Spleen (tissue), 11 donors: ENCODE results near the gene DST. TPM values are rescaled to one million over a fixed set of nuclear protein-coding genes. Genes with fewer than 3 reads are reported as not detected.

Experiments
- DNase-seq: peaks from one replicate; pipeline ENCODE4 v3.0.0-alpha.2; 2020
- H3K27ac ChIP-seq, 8 donors: fragments of 200-600 bp; sonication (generic) in 7 of 8; 1 replicate in 4 of 8; 2 replicates in 4 of 8; pipeline versions ENCODE4 v1.5.0 to v1.8.0; 2016 to 2021; ENCODE audit warnings: inconsistent platforms in 4 of 8, mild to moderate bottlenecking in 4 of 8, moderate library complexity in 1 of 8
- H3K27me3 ChIP-seq, 7 donors: fragments of 200-600 bp; sonication (generic) in 6 of 7; replicated peaks in 1 of 7; 1 replicate in 4 of 7; 2 replicates in 3 of 7; pipeline versions ENCODE4 v1.5.0 to v1.8.0; 2016 to 2021; ENCODE audit warnings: inconsistent platforms in 3 of 7, mild to moderate bottlenecking in 1 of 7
- H3K36me3 ChIP-seq, 6 donors: fragments of 200-600 bp; sonication (generic) in 5 of 6; 1 replicate in 4 of 6; 2 replicates in 2 of 6; pipeline versions ENCODE4 v1.5.0 to v1.8.0; 2016 to 2021; ENCODE audit warnings: inconsistent platforms in 2 of 6
- H3K4me1 ChIP-seq, 6 donors: fragments of 200-600 bp; sonication (generic) in 5 of 6; 1 replicate in 3 of 6; 2 replicates in 3 of 6; pipeline versions ENCODE4 v1.5.0 to v1.8.0; 2016 to 2021; ENCODE audit warnings: inconsistent platforms in 3 of 6
- H3K4me3 ChIP-seq, 8 donors: fragments of 200-600 bp; sonication (generic) in 7 of 8; 1 replicate in 4 of 8; 2 replicates in 4 of 8; pipeline versions ENCODE4 v1.5.0 to v1.8.0; 2016 to 2021; ENCODE audit warnings: inconsistent platforms in 4 of 8, mild to moderate bottlenecking in 4 of 8, moderate library complexity in 2 of 8
- H3K9me3 ChIP-seq, 8 donors: fragments of 200-600 bp; sonication (generic) in 7 of 8; 1 replicate in 4 of 8; 2 replicates in 4 of 8; pipeline versions ENCODE4 v1.5.0 to v1.8.0; 2016 to 2021; ENCODE audit warnings: inconsistent platforms in 4 of 8
- CTCF ChIP-seq, 11 experiments: fragments of 200-600 bp in 7 of 11; fragments of 450-650 bp in 4 of 11; sonication (generic) in 4 of 11; IDR thresholded peaks in 8 of 11; conservative IDR thresholded peaks in 3 of 11; 1 replicate in 7 of 11; 2 replicates in 4 of 11; pipeline versions ENCODE4 v1.4.0 to v1.8.0; 2016 to 2021; ENCODE audit warnings: antibody characterized with exemption in 11 of 11, inconsistent platforms in 4 of 11, mild to moderate bottlenecking in 1 of 11
- POLR2A ChIP-seq, 3 donors: fragments of 450-650 bp; IDR thresholded peaks; one replicate each; pipeline ENCODE4 v1.5.1; 2017; ENCODE audit warnings: antibody characterized with exemption in 3 of 3, mild to moderate bottlenecking in 1 of 3
- POLR2AphosphoS5 ChIP-seq, 3 donors: sonication (generic); formaldehyde crosslinking; IDR thresholded peaks; one replicate each; pipeline ENCODE4 v1.5.1; 2017; ENCODE audit warnings: antibody characterized with exemption in 3 of 3
- WGBS, 5 donors: extraction: QIAGEN DNeasy Blood & Tissue Kit in 3 of 5; methylation state at CpG; one replicate each; pipeline versions ENCODE4 v1.1.5 to v1.1.7; 2013 to 2018; 5-methylcytosine and 5-hydroxymethylcytosine counted together
- intact Hi-C: fragments of 100-400 bp; cut with DNase I; formaldehyde crosslinking; loops from one replicate; pipeline ENCODE4 v1.15.0; 2023; ENCODE audit warnings: low total_unique reads
- polyA plus RNA-seq, 3 donors: library from polyadenylated mRNA; stranded (reverse); fragments of 200-250 nt; gene quantifications; one replicate each; pipeline ENCODE4 v1.2.1, GENCODE V29; 2013
- total RNA-seq, 7 donors: library from RNA; depleted of rRNA in 3 of 7; stranded (reverse); fragments of >200 nt in 3 of 7; fragmentation: NEBNext Ultra II Directional in 4 of 7; extraction: Animal tissue kit (Norgen Biotek cat#: 25700) in 4 of 7; gene quantifications; one replicate each; pipeline versions ENCODE4 v1.1.0 to v1.2.1, GENCODE V29; 2016 to 2021
- donor health status: healthy with polysubstance abuse.
- donor health status: DM: no; HTN: no; CAD: no; lungs with moderate emphysema.
- donor health status: DM: no; HTN: no; CAD: no.
- donor health status: Bipolar disorder and iron deficiency.
- donor health status: healthy.
- donor health status: DM: no; HTN: no; CAD: no.
- donor health status: DM: yes; HTN: yes; CAD: no.

The DST gene
- total and polyA plus RNA-seq, 10 donors, result 16.5 to 236 (median 156) TPM

GRCh38 chr6:56581296-56581925, 61.3 kb downstream of the DST start:
- WGBS, 5 donors, result 56 to 82% (median 73%) methylated on average over 4 of the region's 4 CpGs
- H3K27me3 ChIP-seq, result no peaks in the 10 kb centered on the region
- H3K9me3 ChIP-seq, result no peaks in the 10 kb centered on the region
- no peak overlapping the region for H3K4me3 ChIP-seq
- H3K36me3 ChIP-seq, result no peaks in the 10 kb centered on the region
- H3K4me1 ChIP-seq, result no peaks in the 10 kb centered on the region
- no peak for DNase-seq
- no peak for TF ChIP-seq CTCF (IDR thresholded peaks at IDR 0.05 in 8 of 11, conservative IDR thresholded peaks at IDR 0.05 in 3 of 11)
- TF ChIP-seq POLR2AphosphoS5 (IDR thresholded peaks at IDR 0.05), result no peak
- H3K27ac ChIP-seq, result no peak overlapping the region
- intact Hi-C loops, result no loop called here

- no peak overlapping the region for H3K27ac ChIP-seq
- H3K36me3 ChIP-seq, result no peaks in the 10 kb centered on the region
- WGBS, 5 donors, result 89 to 99% (median 96%) methylated on average over 5 of the region's 5 CpGs
- no peaks in the 10 kb centered on the region for H3K27me3 ChIP-seq
- no peak for TF ChIP-seq CTCF (IDR thresholded peaks at IDR 0.05 in 8 of 11, conservative IDR thresholded peaks at IDR 0.05 in 3 of 11)
- TF ChIP-seq POLR2A (IDR thresholded peaks at IDR 0.05), result no peak
- no peak for TF ChIP-seq POLR2AphosphoS5 (IDR thresholded peaks at IDR 0.05)
- H3K4me3 ChIP-seq, result no peak overlapping the region
- intact Hi-C loops, result no loop called here
- no peaks in the 10 kb centered on the region for H3K9me3 ChIP-seq
- DNase-seq, result no peak
- no peaks in the 10 kb centered on the region for H3K4me1 ChIP-seq
Observed at GRCh38 chr6:56580271-56580670, 62.4 kb downstream of the DST start.

- Histone ChIP-seq H3K4me3 (no peak overlapping the region), H3K27me3 (no peaks in the 10 kb centered on the region), H3K36me3 (no peaks in the 10 kb centered on the region), H3K4me1 (no peaks in the 10 kb centered on the region), H3K9me3 (no peaks in the 10 kb centered on the region), H3K27ac (no peak overlapping the region)
- intact Hi-C loops, result no loop called here
- WGBS, 5 donors, result 80 to 89% (median 87%) methylated on average over 2 of the region's 2 CpGs
- DNase-seq, result no peak
- TF ChIP-seq POLR2A (IDR thresholded peaks at IDR 0.05) (no peak), CTCF (IDR thresholded peaks at IDR 0.05 in 8 of 11, conservative IDR thresholded peaks at IDR 0.05 in 3 of 11) (no peak), POLR2AphosphoS5 (IDR thresholded peaks at IDR 0.05) (no peak)
Observed at GRCh38 chr6:56579155-56579851, 63.4 kb downstream of the DST start.

- H3K4me3 ChIP-seq, result no peak overlapping the region
- no peaks in the 10 kb centered on the region for H3K9me3 ChIP-seq
- DNase-seq, result no peak
- peaks cover 0 to 8% (median 0%) of the 10 kb centered on the region in 6 donors for H3K4me1 ChIP-seq
- H3K36me3 ChIP-seq, result peaks cover 0 to 6% (median 0%) of the 10 kb centered on the region in 6 donors
- WGBS, 5 donors, result 67 to 85% (median 77%) methylated on average over 3 of the region's 3 CpGs
- intact Hi-C loops, result no loop called here
- H3K27me3 ChIP-seq, result no peaks in the 10 kb centered on the region
- H3K27ac ChIP-seq, result no peak overlapping the region
- TF ChIP-seq POLR2AphosphoS5 (IDR thresholded peaks at IDR 0.05), result no peak
- TF ChIP-seq POLR2A (IDR thresholded peaks at IDR 0.05), result no peak
- TF ChIP-seq CTCF (IDR thresholded peaks at IDR 0.05 in 8 of 11, conservative IDR thresholded peaks at IDR 0.05 in 3 of 11), result no peak
Observed at GRCh38 chr6:56575736-56576135, 67.0 kb downstream of the DST start.
